ENCODE measurements around the gene RGPD3.

- TF ChIP-seq ZBTB20 (tag by site-specific recombination; IDR thresholded peaks at IDR 0.05) (no peak), ZBTB26 (tag by site-specific recombination; optimal IDR thresholded peaks at IDR 0.05) (no peak), CTCF (tag by site-specific recombination; IDR thresholded peaks at IDR 0.05) (no peak), ZNF704 (tag by site-specific recombination; IDR thresholded peaks at IDR 0.05) (no peak)
Observed at GRCh38 chr2:106356291-106356690, 111.9 kb downstream of the RGPD3 start.

Measured in HEK293 (cell line).